Measurements from ENCODE around the gene KCNMA1.

- no peak for TF ChIP-seq ZBTB7A (IDR thresholded peaks at IDR 0.05; ENCODE audit: low read depth)
- TF ChIP-seq USF1 (IDR thresholded peaks at IDR 0.05), result no peak
- no peak for TF ChIP-seq FOXM1 (IDR thresholded peaks at IDR 0.05; ENCODE audit: borderline replicate concordance, low read depth)
- no peak for TF ChIP-seq TAF1 (IDR thresholded peaks at IDR 0.05; ENCODE audit: low read depth)
- TF ChIP-seq RAD21 (IDR thresholded peaks at IDR 0.05; ENCODE audit: low read depth), result no peak
- no peak for TF ChIP-seq CREB1 (IDR thresholded peaks at IDR 0.05; ENCODE audit: low read depth)
- TF ChIP-seq, protein P1, sequence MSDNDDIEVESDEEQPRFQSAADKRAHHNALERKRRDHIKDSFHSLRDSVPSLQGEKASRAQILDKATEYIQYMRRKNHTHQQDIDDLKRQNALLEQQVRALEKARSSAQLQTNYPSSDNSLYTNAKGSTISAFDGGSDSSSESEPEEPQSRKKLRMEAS (IDR thresholded peaks at IDR 0.05), result no peak
- TF ChIP-seq EP300 (IDR thresholded peaks at IDR 0.05; ENCODE audit: borderline replicate concordance), result no peak
- TF ChIP-seq REST (IDR thresholded peaks at IDR 0.05; ENCODE audit: low read depth), result no peak
- no peak for TF ChIP-seq TEAD4 (IDR thresholded peaks at IDR 0.05)
- no peak for TF ChIP-seq CEBPB (IDR thresholded peaks at IDR 0.05)
Observed at GRCh38 chr10:77374189-77374656, 263.4 kb downstream of the KCNMA1 start.

Data from Ishikawa (cell line).